Activated CD8-positive, alpha-beta T cell treated with anti-CD3 and anti-CD28 coated beads, Interleukin-2, amount 10 ng/mL, durations not matched to agents 7 days and 5 days (primary cell): ENCODE data around the gene MAGI1. TPM values are rescaled to one million over a fixed set of nuclear protein-coding genes. Genes with fewer than 3 reads are reported as not detected.

Source experiments
- ATAC-seq: fragments of 150-1000 bp; cut with Tn5 transposase; one replicate; pipeline ENCODE4 v1.10.0; 2021; ENCODE audit warnings: moderate library complexity
- CTCF ChIA-PET: fragments of 350-600 bp; sonication (Branson Sonifier 250); formaldehyde crosslinking; loops from one replicate; lab custom pipeline; 2021; ENCODE audit warnings: antibody characterized with exemption; lab: Charles Lee
- POLR2A ChIA-PET: fragments of 350-600 bp; sonication (Branson Sonifier 250); formaldehyde crosslinking; loops from one replicate; lab custom pipeline; 2021; ENCODE audit warnings: antibody characterized with exemption; lab: Charles Lee
- DNase-seq: peaks from one replicate; pipeline ENCODE4 v3.0.0-alpha.2; 2020
- H3K27ac Mint-ChIP-seq: one replicate; pipeline ENCODE4 v1.8.0; 2021; ENCODE audit warnings: mild to moderate bottlenecking, mixed read lengths
- H3K27me3 Mint-ChIP-seq: one replicate; pipeline ENCODE4 v1.8.0; 2021; ENCODE audit warnings: low read depth, mixed read lengths
- H3K36me3 Mint-ChIP-seq: one replicate; pipeline ENCODE4 v1.8.0; 2021; ENCODE audit warnings: low read depth, mixed read lengths
- H3K4me1 Mint-ChIP-seq: one replicate; pipeline ENCODE4 v1.8.0; 2021; ENCODE audit warnings: low read depth, mixed read lengths
- H3K4me3 Mint-ChIP-seq: one replicate; pipeline ENCODE4 v1.8.0; 2021; ENCODE audit warnings: mild to moderate bottlenecking, mixed read lengths
- H3K9me3 Mint-ChIP-seq: one replicate; pipeline ENCODE4 v1.8.0; 2022; ENCODE audit warnings: mixed read lengths; ENCODE audit not compliant: insufficient read depth
- total RNA-seq, 2 experiments: library from RNA; stranded (reverse); gene quantifications; one replicate each; pipeline ENCODE4 v1.2.3, GENCODE V29; 2021

Gene MAGI1
- total RNA-seq, 2 experiments from 2014 or later, result not detected

- POLR2A ChIA-PET, result no interaction called here
- no peaks in the 10 kb centered on the region for H3K9me3 Mint-ChIP-seq
- DNase-seq, result no peak
- ATAC-seq, result no peak
- CTCF ChIA-PET, result no interaction called here
- H3K4me3 Mint-ChIP-seq, result no peak overlapping the region
- H3K27me3 Mint-ChIP-seq, result no peaks in the 10 kb centered on the region
- H3K4me1 Mint-ChIP-seq, result no peaks in the 10 kb centered on the region
- H3K27ac Mint-ChIP-seq, result no peak overlapping the region
- H3K36me3 Mint-ChIP-seq, result no peaks in the 10 kb centered on the region
Measured at GRCh38 chr3:65945953-65946352, 92.8 kb downstream of the MAGI1 start.

- no peaks in the 10 kb centered on the region for H3K27me3 Mint-ChIP-seq
- no peaks in the 10 kb centered on the region for H3K9me3 Mint-ChIP-seq
- CTCF ChIA-PET, result no interaction called here
- no peaks in the 10 kb centered on the region for H3K4me1 Mint-ChIP-seq
- no peak for DNase-seq
- H3K36me3 Mint-ChIP-seq, result no peaks in the 10 kb centered on the region
- no peak overlapping the region for H3K27ac Mint-ChIP-seq
- no peak overlapping the region for H3K4me3 Mint-ChIP-seq
- POLR2A ChIA-PET, result no interaction called here
- no peak for ATAC-seq
Measured at GRCh38 chr3:65945480-65945879, 93.2 kb downstream of the MAGI1 start.

- peaks cover 3% of the 10 kb centered on the region for H3K27me3 Mint-ChIP-seq
- ChIA-PET POLR2A (no interaction called here), CTCF (no interaction called here)
- no peak for ATAC-seq
- H3K36me3 Mint-ChIP-seq, result no peaks in the 10 kb centered on the region
- H3K4me3 Mint-ChIP-seq, result no peak overlapping the region
- no peaks in the 10 kb centered on the region for H3K4me1 Mint-ChIP-seq
- no peak overlapping the region for H3K27ac Mint-ChIP-seq
- no peak for DNase-seq
- no peaks in the 10 kb centered on the region for H3K9me3 Mint-ChIP-seq
Measured at GRCh38 chr3:65944252-65944651, 94.5 kb downstream of the MAGI1 start.

GRCh38 chr3:65939801-65940246 is 98.9 kb downstream of the MAGI1 start:
- Mint-ChIP-seq H3K9me3 (no peaks in the 10 kb centered on the region), H3K27me3 (peaks cover 3% of the 10 kb centered on the region), H3K4me3 (no peak overlapping the region), H3K36me3 (no peaks in the 10 kb centered on the region), H3K4me1 (peaks cover 11% of the 10 kb centered on the region), H3K27ac (no peak overlapping the region)
- ChIA-PET POLR2A (no interaction called here), CTCF (no interaction called here)
- ATAC-seq, result no peak
- no peak for DNase-seq

GRCh38 chr3:65939184-65939583 is 99.5 kb downstream of the MAGI1 start:
- Mint-ChIP-seq H3K4me1 (peaks cover 11% of the 10 kb centered on the region), H3K4me3 (no peak overlapping the region), H3K36me3 (no peaks in the 10 kb centered on the region), H3K9me3 (no peaks in the 10 kb centered on the region), H3K27ac (no peak overlapping the region), H3K27me3 (peaks cover 3% of the 10 kb centered on the region)
- DNase-seq (no peak), ATAC-seq (no peak)
- ChIA-PET CTCF (no interaction called here), POLR2A (no interaction called here)

GRCh38 chr3:65938676-65939075 is 100.0 kb downstream of the MAGI1 start:
- Mint-ChIP-seq H3K4me1 (peaks cover 11% of the 10 kb centered on the region), H3K4me3 (no peak overlapping the region), H3K9me3 (no peaks in the 10 kb centered on the region), H3K27ac (no peak overlapping the region), H3K36me3 (no peaks in the 10 kb centered on the region), H3K27me3 (peaks cover 3% of the 10 kb centered on the region)
- ChIA-PET POLR2A (no interaction called here), CTCF (no interaction called here)
- DNase-seq (no peak), ATAC-seq (no peak)

GRCh38 chr3:65938147-65938546 is 100.6 kb downstream of the MAGI1 start:
- ATAC-seq, result no peak
- no peak overlapping the region for H3K4me3 Mint-ChIP-seq
- H3K27me3 Mint-ChIP-seq, result peaks cover 3% of the 10 kb centered on the region
- ChIA-PET POLR2A (no interaction called here), CTCF (no interaction called here)
- H3K36me3 Mint-ChIP-seq, result no peaks in the 10 kb centered on the region
- H3K4me1 Mint-ChIP-seq, result peaks cover 11% of the 10 kb centered on the region
- DNase-seq, result no peak
- no peak overlapping the region for H3K27ac Mint-ChIP-seq
- no peaks in the 10 kb centered on the region for H3K9me3 Mint-ChIP-seq

- H3K4me3 Mint-ChIP-seq, result no peak overlapping the region
- CTCF ChIA-PET, result no interaction called here
- POLR2A ChIA-PET, result no interaction called here
- H3K27me3 Mint-ChIP-seq, result peaks cover 3% of the 10 kb centered on the region
- peak; percentile 58 for ATAC-seq
- H3K36me3 Mint-ChIP-seq, result no peaks in the 10 kb centered on the region
- no peak overlapping the region for H3K27ac Mint-ChIP-seq
- H3K9me3 Mint-ChIP-seq, result no peaks in the 10 kb centered on the region
- H3K4me1 Mint-ChIP-seq, result peaks cover 11% of the 10 kb centered on the region
- DNase-seq, result peak; percentile 52
Measured at GRCh38 chr3:65936908-65937638, 101.6 kb downstream of the MAGI1 start.

- POLR2A ChIA-PET, result no interaction called here
- no peak for DNase-seq
Measured at GRCh38 chr3:65935724-65936123, 103.0 kb downstream of the MAGI1 start.

GRCh38 chr3:65930648-65931047 is 108.1 kb downstream of the MAGI1 start:
- no peak for ATAC-seq
- POLR2A ChIA-PET, result no interaction called here
- Mint-ChIP-seq H3K36me3 (no peaks in the 10 kb centered on the region), H3K4me3 (no peak overlapping the region), H3K27me3 (no peaks in the 10 kb centered on the region), H3K27ac (no peak overlapping the region), H3K4me1 (no peaks in the 10 kb centered on the region), H3K9me3 (peaks cover 9% of the 10 kb centered on the region)
- DNase-seq, result no peak
- CTCF ChIA-PET, result no interaction called here

More at GRCh38 chr3:65935724-65936123, 103.0 kb downstream of the MAGI1 start:
- Mint-ChIP-seq H3K4me3 (no peak overlapping the region), H3K4me1 (peaks cover 11% of the 10 kb centered on the region), H3K27me3 (peaks cover 3% of the 10 kb centered on the region), H3K9me3 (peaks cover 8% of the 10 kb centered on the region), H3K36me3 (no peaks in the 10 kb centered on the region), H3K27ac (no peak overlapping the region)
- CTCF ChIA-PET, result no interaction called here
- ATAC-seq, result no peak

- ChIA-PET POLR2A (no interaction called here), CTCF (no interaction called here)
- no peaks in the 10 kb centered on the region for H3K27me3 Mint-ChIP-seq
- no peak overlapping the region for H3K4me3 Mint-ChIP-seq
- no peak overlapping the region for H3K27ac Mint-ChIP-seq
- H3K4me1 Mint-ChIP-seq, result no peaks in the 10 kb centered on the region
- peaks cover 9% of the 10 kb centered on the region for H3K9me3 Mint-ChIP-seq
- DNase-seq, result no peak
- no peaks in the 10 kb centered on the region for H3K36me3 Mint-ChIP-seq
- no peak for ATAC-seq
Measured at GRCh38 chr3:65928110-65928509, 110.6 kb downstream of the MAGI1 start.

- Mint-ChIP-seq H3K36me3 (no peaks in the 10 kb centered on the region), H3K27me3 (no peaks in the 10 kb centered on the region), H3K9me3 (peaks cover 9% of the 10 kb centered on the region), H3K27ac (no peak overlapping the region), H3K4me1 (no peaks in the 10 kb centered on the region), H3K4me3 (no peak overlapping the region)
- ATAC-seq (no peak), DNase-seq (no peak)
- ChIA-PET CTCF (no interaction called here), POLR2A (no interaction called here)
Measured at GRCh38 chr3:65927576-65927975, 111.1 kb downstream of the MAGI1 start.
